HEK293T (cell line): ENCODE data around the gene KCTD14.

Source experiments
- HDGF ChIP-seq: fragments of 450-650 bp; IDR thresholded peaks from 2 replicates; pipeline ENCODE4 v1.6.1; 2017; ENCODE audit warnings: antibody characterized with exemption, borderline replicate concordance
- LEF1 ChIP-seq: fragments of 450-650 bp; IDR thresholded peaks from 2 replicates; pipeline ENCODE4 v1.6.1; 2017; ENCODE audit warnings: mild to moderate bottlenecking, borderline replicate concordance
- NFRKB ChIP-seq: fragments of 450-650 bp; IDR thresholded peaks from 2 replicates; pipeline ENCODE4 v1.6.1; 2016; ENCODE audit warnings: mild to moderate bottlenecking, moderate library complexity
- SP1 ChIP-seq: fragments of 450-650 bp; IDR thresholded peaks from 2 replicates; pipeline ENCODE4 v1.6.1; 2017
- SUZ12 ChIP-seq: fragments of 450-650 bp; IDR thresholded peaks from 2 replicates; pipeline ENCODE4 v1.6.1; 2016; ENCODE audit warnings: mild to moderate bottlenecking
- TARDBP ChIP-seq: fragments of 450-650 bp; IDR thresholded peaks from 2 replicates; pipeline ENCODE4 v1.6.1; 2016
- ZNF384 ChIP-seq: fragments of 450-650 bp; IDR thresholded peaks from 2 replicates; pipeline ENCODE4 v1.6.1; 2016
- TF ChIP-seq, protein P1 (sequence below): fragments of 450-650 bp; IDR thresholded peaks from 2 replicates; pipeline ENCODE4 v1.6.1; 2016

DNA sequence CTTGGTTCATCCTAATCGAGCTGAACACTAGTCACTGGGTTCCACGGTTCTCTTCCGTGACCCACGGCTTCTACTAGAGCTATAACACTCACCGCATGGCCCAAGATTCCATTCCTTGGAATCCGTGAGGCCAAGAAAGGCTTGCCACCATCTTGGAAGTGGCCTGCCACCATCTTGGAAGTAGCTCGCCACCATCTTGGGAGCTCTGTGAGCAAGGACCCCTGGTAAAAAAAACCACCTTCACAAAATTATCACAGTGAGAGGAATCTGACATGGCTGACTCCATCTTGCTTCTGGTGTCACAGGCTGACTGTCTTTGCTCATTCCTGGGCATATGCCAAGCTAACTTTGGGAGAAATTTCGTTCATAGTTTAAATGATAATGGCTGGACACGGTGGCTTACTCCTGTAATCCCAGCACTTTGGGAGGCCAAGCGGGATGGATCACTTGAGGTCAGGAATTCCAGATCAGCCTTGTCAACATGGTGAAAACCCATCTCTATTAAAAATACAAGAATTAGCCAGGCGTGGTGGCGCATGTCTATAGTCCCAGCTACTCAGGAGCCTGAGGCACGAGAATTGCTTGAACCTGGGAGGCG, 18.9 kb upstream of the KCTD14 start:
- TF ChIP-seq SP1, result no peak
- no peak for TF ChIP-seq SUZ12
- TF ChIP-seq LEF1, result no peak
- no peak for TF ChIP-seq TARDBP
- no peak for TF ChIP-seq HDGF
- no peak for TF ChIP-seq ZNF384
- TF ChIP-seq, protein P1, sequence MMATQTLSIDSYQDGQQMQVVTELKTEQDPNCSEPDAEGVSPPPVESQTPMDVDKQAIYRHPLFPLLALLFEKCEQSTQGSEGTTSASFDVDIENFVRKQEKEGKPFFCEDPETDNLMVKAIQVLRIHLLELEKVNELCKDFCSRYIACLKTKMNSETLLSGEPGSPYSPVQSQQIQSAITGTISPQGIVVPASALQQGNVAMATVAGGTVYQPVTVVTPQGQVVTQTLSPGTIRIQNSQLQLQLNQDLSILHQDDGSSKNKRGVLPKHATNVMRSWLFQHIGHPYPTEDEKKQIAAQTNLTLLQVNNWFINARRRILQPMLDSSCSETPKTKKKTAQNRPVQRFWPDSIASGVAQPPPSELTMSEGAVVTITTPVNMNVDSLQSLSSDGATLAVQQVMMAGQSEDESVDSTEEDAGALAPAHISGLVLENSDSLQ, result no peak
- TF ChIP-seq NFRKB, result no peak
